Measurements from ENCODE around the gene MFSD6. TPM values are rescaled to one million over a fixed set of nuclear protein-coding genes. Genes with fewer than 3 reads are reported as not detected.

Gene MFSD6
- total RNA-seq, 3 donors from 2014 or later (not counting 1 experiment from before 2014, with no cell fraction given): 36.7 to 50.5 (median 48.0) TPM

DNA sequence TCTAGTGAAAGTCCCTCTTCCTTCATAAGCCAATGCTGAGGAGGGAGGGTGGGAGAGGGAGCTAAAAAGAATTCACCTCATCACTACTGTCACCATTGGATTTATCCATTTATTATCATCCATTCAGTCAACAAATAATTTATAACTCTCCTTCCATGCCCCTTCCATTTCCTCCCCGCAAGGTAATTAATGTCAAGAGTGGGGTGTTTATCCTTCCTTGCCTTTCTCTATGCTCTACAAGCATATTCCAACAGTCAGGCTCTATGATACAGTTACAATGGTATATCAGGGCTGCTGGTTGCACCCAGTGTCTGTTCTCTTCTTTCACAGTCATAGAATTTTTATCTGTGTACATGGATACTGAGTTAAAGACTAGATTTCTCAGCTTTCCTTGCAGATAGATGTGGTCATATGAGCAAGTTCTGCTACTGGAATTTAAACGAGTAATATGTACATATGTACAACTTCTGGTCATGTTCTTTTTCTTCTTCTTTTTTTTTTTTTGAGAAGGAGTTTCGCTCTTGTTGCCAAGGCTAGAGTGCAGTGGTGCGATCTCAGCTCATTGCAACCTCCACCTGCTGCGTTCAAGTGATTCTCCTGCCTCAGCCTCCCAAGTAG is 5.1 kb upstream of the MFSD6 start:
- no peaks in the 10 kb centered on the region for H3K27me3 ChIP-seq (ENCODE audit: control insufficient read depth, insufficient read depth, low read length)
- H3K36me3 ChIP-seq (ENCODE audit: control insufficient read depth, insufficient read depth, low read length): no peaks in the 10 kb centered on the region
- ATAC-seq: no peak
- no peak overlapping the region for H3K27ac Mint-ChIP-seq
- no peak overlapping the region for H3K27ac ChIP-seq (ENCODE audit: low read length)
- TF ChIP-seq, protein P1, sequence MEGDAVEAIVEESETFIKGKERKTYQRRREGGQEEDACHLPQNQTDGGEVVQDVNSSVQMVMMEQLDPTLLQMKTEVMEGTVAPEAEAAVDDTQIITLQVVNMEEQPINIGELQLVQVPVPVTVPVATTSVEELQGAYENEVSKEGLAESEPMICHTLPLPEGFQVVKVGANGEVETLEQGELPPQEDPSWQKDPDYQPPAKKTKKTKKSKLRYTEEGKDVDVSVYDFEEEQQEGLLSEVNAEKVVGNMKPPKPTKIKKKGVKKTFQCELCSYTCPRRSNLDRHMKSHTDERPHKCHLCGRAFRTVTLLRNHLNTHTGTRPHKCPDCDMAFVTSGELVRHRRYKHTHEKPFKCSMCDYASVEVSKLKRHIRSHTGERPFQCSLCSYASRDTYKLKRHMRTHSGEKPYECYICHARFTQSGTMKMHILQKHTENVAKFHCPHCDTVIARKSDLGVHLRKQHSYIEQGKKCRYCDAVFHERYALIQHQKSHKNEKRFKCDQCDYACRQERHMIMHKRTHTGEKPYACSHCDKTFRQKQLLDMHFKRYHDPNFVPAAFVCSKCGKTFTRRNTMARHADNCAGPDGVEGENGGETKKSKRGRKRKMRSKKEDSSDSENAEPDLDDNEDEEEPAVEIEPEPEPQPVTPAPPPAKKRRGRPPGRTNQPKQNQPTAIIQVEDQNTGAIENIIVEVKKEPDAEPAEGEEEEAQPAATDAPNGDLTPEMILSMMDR (IDR thresholded peaks at IDR 0.05): no peak
- intact Hi-C loops (cut with micrococcal nuclease): loop anchor here (10.0 kb wide), 1 partner anchor 618 kb away; the partner anchor contains the start of genes ORMDL1 and PMS1
- no peak overlapping the region for H3K4me3 ChIP-seq (ENCODE audit: low read length)
- H3K9me3 Mint-ChIP-seq: no peaks in the 10 kb centered on the region
- H3K36me3 Mint-ChIP-seq: no peaks in the 10 kb centered on the region
- no peaks in the 10 kb centered on the region for H3K27me3 Mint-ChIP-seq (ENCODE audit: low read depth in 2 of 2)
- peaks cover 5% of the 10 kb centered on the region for H3K4me1 ChIP-seq (ENCODE audit: control insufficient read depth, insufficient read depth, low read length)
- H3K4me1 Mint-ChIP-seq: peaks cover 5 to 6% of the 10 kb centered on the region in 2 donors
- DNase-seq: no peak
- 98% methylated on average over 4 of the region's 5 CpGs for WGBS (ENCODE audit: insufficient coverage)
- no peak overlapping the region for H3K4me3 Mint-ChIP-seq
- H3K9me3 ChIP-seq (ENCODE audit: control insufficient read depth, insufficient read depth, low read length): no peaks in the 10 kb centered on the region

DNA sequence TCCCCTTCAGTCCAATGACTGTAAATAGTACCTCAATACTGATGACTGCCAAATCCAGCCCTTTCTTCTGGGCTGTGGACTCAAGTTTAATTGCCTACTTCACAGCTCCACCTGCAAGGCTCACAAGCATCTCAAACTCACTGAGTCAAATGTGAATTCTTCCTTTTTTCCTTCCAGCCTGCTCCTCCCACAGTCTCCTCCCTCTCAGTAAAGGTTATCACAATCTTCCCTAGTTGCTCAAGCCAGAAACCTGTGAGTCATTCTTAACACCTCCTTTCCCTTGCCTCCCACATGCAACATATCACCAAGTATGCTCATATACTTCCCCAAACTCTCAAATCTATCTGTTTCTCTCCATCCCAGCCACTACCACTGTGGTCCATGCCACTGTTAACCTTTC is 3.7 kb upstream of the MFSD6 start:
- Histone ChIP-seq H3K27ac (ENCODE audit: low read length) (no peak overlapping the region), H3K4me1 (ENCODE audit: control insufficient read depth, insufficient read depth, low read length) (peaks cover 12% of the 10 kb centered on the region), H3K9me3 (ENCODE audit: control insufficient read depth, insufficient read depth, low read length) (no peaks in the 10 kb centered on the region), H3K4me3 (ENCODE audit: low read length) (no peak overlapping the region), H3K36me3 (ENCODE audit: control insufficient read depth, insufficient read depth, low read length) (no peaks in the 10 kb centered on the region), H3K27me3 (ENCODE audit: control insufficient read depth, insufficient read depth, low read length) (no peaks in the 10 kb centered on the region)
- ATAC-seq: no peak
- Mint-ChIP-seq H3K9me3 (no peaks in the 10 kb centered on the region), H3K27me3 (ENCODE audit: low read depth in 2 of 2) (no peaks in the 10 kb centered on the region), H3K27ac (no peak overlapping the region), H3K4me3 (no peak overlapping the region), H3K36me3 (no peaks in the 10 kb centered on the region), H3K4me1 (peaks cover 12% of the 10 kb centered on the region in 2 donors)
- TF ChIP-seq, protein P1 (IDR thresholded peaks at IDR 0.05): no peak
- intact Hi-C loops (cut with micrococcal nuclease): loop anchor here (10.0 kb wide), 1 partner anchor 620 kb away; the partner anchor contains the start of genes ORMDL1 and PMS1
- no peak for DNase-seq

DNA sequence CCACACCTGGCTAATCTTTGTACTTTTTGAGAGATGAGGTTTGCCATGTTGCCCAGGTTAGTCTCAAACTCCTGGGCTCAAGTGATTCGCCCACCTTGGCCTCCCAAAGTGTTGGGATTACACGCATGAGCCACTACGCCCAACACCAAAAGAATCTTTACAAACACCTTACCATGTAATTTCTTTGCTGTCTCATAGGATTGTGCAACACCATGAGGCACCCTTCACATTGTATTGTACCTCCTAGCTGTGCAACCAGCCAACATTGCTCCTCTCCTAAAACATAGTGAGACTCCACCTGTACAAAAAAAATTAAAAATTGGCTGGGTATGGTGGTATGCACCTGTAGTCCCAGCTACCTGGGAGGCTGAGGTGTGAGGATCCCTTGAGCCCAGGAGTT is 3.1 kb upstream of the MFSD6 start:
- Mint-ChIP-seq H3K4me1 (peaks cover 17 to 18% of the 10 kb centered on the region in 2 donors), H3K4me3 (no peak overlapping the region), H3K9me3 (no peaks in the 10 kb centered on the region), H3K27ac (no peak overlapping the region), H3K27me3 (ENCODE audit: low read depth in 2 of 2) (no peaks in the 10 kb centered on the region), H3K36me3 (no peaks in the 10 kb centered on the region)
- DNase-seq (no peak), ATAC-seq (no peak)
- TF ChIP-seq, protein P1 (IDR thresholded peaks at IDR 0.05): no peak
- H3K9me3 ChIP-seq (ENCODE audit: control insufficient read depth, insufficient read depth, low read length): no peaks in the 10 kb centered on the region
- H3K27ac ChIP-seq (ENCODE audit: low read length): no peak overlapping the region
- WGBS (ENCODE audit: insufficient coverage): 97% methylated on average over 3 of the region's 3 CpGs
- intact Hi-C loops (cut with micrococcal nuclease): loop anchor here (5.0 to 10.0 kb wide), 2 partner anchors 242 to 620 kb away; partner anchors contain the start of genes NAB1, ORMDL1 and PMS1
- peaks cover 16% of the 10 kb centered on the region for H3K4me1 ChIP-seq (ENCODE audit: control insufficient read depth, insufficient read depth, low read length)
- no peaks in the 10 kb centered on the region for H3K36me3 ChIP-seq (ENCODE audit: control insufficient read depth, insufficient read depth, low read length)
- no peak overlapping the region for H3K4me3 ChIP-seq (ENCODE audit: low read length)
- H3K27me3 ChIP-seq (ENCODE audit: control insufficient read depth, insufficient read depth, low read length): no peaks in the 10 kb centered on the region

DNA sequence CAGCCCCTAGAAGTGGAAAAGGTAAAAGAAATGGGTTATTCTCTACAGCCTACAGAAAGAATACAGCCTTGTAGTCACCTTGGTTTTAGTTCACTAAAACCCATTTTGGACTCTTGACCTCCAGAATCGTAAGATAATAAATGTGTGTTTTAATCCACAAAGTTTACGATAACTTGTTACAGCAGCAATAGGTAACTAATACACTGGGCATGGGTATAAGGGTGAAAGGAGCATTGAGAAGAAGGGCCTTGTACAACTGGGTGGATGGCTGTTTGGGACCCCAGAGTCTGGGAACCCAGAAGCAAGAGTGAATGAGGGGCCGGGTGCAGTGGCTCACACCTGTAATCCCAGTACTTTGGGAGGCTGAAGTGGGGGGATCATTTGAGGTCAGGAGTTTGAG is 2.2 kb upstream of the MFSD6 start:
- TF ChIP-seq, protein P1 (IDR thresholded peaks at IDR 0.05): no peak
- H3K4me1 ChIP-seq (ENCODE audit: control insufficient read depth, insufficient read depth, low read length): peaks cover 16% of the 10 kb centered on the region
- intact Hi-C loops (cut with micrococcal nuclease): loop anchor here (2.0 to 10.0 kb wide), 3 partner anchors 129 to 621 kb away; partner anchors contain the start of genes NAB1, NEMP2, ORMDL1 and PMS1
- no peak overlapping the region for H3K4me3 Mint-ChIP-seq
- no peak overlapping the region for H3K27ac ChIP-seq (ENCODE audit: low read length)
- H3K36me3 Mint-ChIP-seq: no peaks in the 10 kb centered on the region
- H3K4me1 Mint-ChIP-seq: peaks cover 18 to 19% of the 10 kb centered on the region in 2 donors
- no peak overlapping the region for H3K4me3 ChIP-seq (ENCODE audit: low read length)
- ATAC-seq: no peak
- no peaks in the 10 kb centered on the region for H3K9me3 Mint-ChIP-seq
- no peaks in the 10 kb centered on the region for H3K9me3 ChIP-seq (ENCODE audit: control insufficient read depth, insufficient read depth, low read length)
- H3K27ac Mint-ChIP-seq: no peak overlapping the region
- no peaks in the 10 kb centered on the region for H3K36me3 ChIP-seq (ENCODE audit: control insufficient read depth, insufficient read depth, low read length)
- H3K27me3 Mint-ChIP-seq (ENCODE audit: low read depth in 2 of 2): no peaks in the 10 kb centered on the region
- 99% methylated on average over 3 of the region's 3 CpGs for WGBS (ENCODE audit: insufficient coverage)
- no peak for DNase-seq
- H3K27me3 ChIP-seq (ENCODE audit: control insufficient read depth, insufficient read depth, low read length): no peaks in the 10 kb centered on the region

Data from natural killer cell (primary cell).